NCI-H526 (cell line): Measurements from ENCODE around the gene RAB34.

ENCODE experiments used
- DNase-seq, 2 experiments: peaks; one replicate each; lab custom pipeline; 2025; lab: John Stamatoyannopoulos, UW

Gene RAB34

GRCh38 chr17:28684963-28685362 lies 32.7 kb downstream of the RAB34 start:
- peak; percentile 67 to 73 for DNase-seq

GRCh38 chr17:28682655-28683054 lies 35.0 kb downstream of the RAB34 start:
- DNase-seq: no peak

GRCh38 chr17:28675980-28676379 lies 41.7 kb downstream of the RAB34 start:
- DNase-seq: peak; percentile 94 to 97

- DNase-seq: peak in 1 of 2 experiments; percentile 19
These were observed 42.2 kb downstream of the RAB34 start for GRCh38 chr17:28675490-28675889.

GRCh38 chr17:28669918-28670317 lies 47.8 kb downstream of the RAB34 start:
- DNase-seq: no peak

GRCh38 chr17:28667870-28668269 lies 49.8 kb downstream of the RAB34 start:
- no peak for DNase-seq

- DNase-seq: no peak
These were observed 51.7 kb downstream of the RAB34 start for GRCh38 chr17:28665994-28666393.
